WTC11 (cell line): ENCODE results near the gene KLHL18. TPM values are rescaled to one million over a fixed set of nuclear protein-coding genes. Genes with fewer than 3 reads are reported as not detected.

ENCODE experiments used
- ATAC-seq: fragments of 200-7000 bp; cut with Tn5 transposase; 2 replicates; pipeline ENCODE4 v1.10.0; 2021; ENCODE audit warnings: mild to moderate bottlenecking, moderate library complexity
- CTCF ChIA-PET: fragments of 300-600 bp; sonication (Branson Sonifier 250); formaldehyde crosslinking; loops from one replicate; lab custom pipeline; 2021; ENCODE audit warnings: antibody characterized with exemption; lab: Charles Lee
- POLR2A ChIA-PET: fragments of 350-600 bp; sonication (Branson Sonifier 250); formaldehyde crosslinking; loops from one replicate; lab custom pipeline; 2021; ENCODE audit warnings: antibody characterized with exemption; lab: Charles Lee
- DNase-seq: peaks from one replicate; pipeline ENCODE4 v3.0.0; 2021; ENCODE audit warnings: low spot score
- H3K27ac Mint-ChIP-seq: 2 replicates; pipeline ENCODE4 v1.8.0; 2021; ENCODE audit warnings: mixed read lengths
- H3K27me3 Mint-ChIP-seq: 2 replicates; pipeline ENCODE4 v1.8.0; 2021; ENCODE audit warnings: low read depth, mild to moderate bottlenecking, moderate library complexity, mixed read lengths
- H3K36me3 Mint-ChIP-seq: 2 replicates; pipeline ENCODE4 v1.8.0; 2021; ENCODE audit warnings: mixed read lengths
- H3K4me1 Mint-ChIP-seq: 2 replicates; pipeline ENCODE4 v1.8.0; 2022; ENCODE audit warnings: mixed read lengths
- H3K4me3 Mint-ChIP-seq: 2 replicates; pipeline ENCODE4 v1.8.0; 2021; ENCODE audit warnings: mild to moderate bottlenecking, moderate library complexity, mixed read lengths
- H3K9me3 Mint-ChIP-seq: 2 replicates; pipeline ENCODE4 v1.8.0; 2021; ENCODE audit warnings: mixed read lengths
- ARID4B ChIP-seq: sonication (generic); formaldehyde crosslinking; IDR thresholded peaks from 2 replicates; pipeline ENCODE4 v1.8.0; 2023; ENCODE audit warnings: missing genetic modification reagents, mild to moderate bottlenecking, borderline replicate concordance
- ATF6 ChIP-seq: sonication (generic); formaldehyde crosslinking; IDR thresholded peaks from 2 replicates; pipeline ENCODE4 v1.8.1; 2023; ENCODE audit warnings: mild to moderate bottlenecking, missing genetic modification reagents
- CREB1 ChIP-seq: sonication (generic); formaldehyde crosslinking; IDR thresholded peaks from 2 replicates; pipeline ENCODE4 v1.8.0; 2023; ENCODE audit warnings: mild to moderate bottlenecking, missing genetic modification reagents
- E2F5 ChIP-seq: sonication (generic); formaldehyde crosslinking; IDR thresholded peaks from 2 replicates; pipeline ENCODE4 v1.8.1; 2022; ENCODE audit warnings: mild to moderate bottlenecking, moderate library complexity, missing genetic modification reagents
- ETV6 ChIP-seq: sonication (generic); formaldehyde crosslinking; IDR thresholded peaks from 2 replicates; pipeline ENCODE4 v1.8.1; 2022; ENCODE audit warnings: mild to moderate bottlenecking, missing genetic modification reagents
- GTF2I ChIP-seq: fragments of 250-450 bp; sonication (Bioruptor Pico); conservative IDR thresholded peaks from 2 replicates; pipeline ENCODE4 v1.4.0; 2021; ENCODE audit warnings: mild to moderate bottlenecking
- IRF1 ChIP-seq: sonication (generic); formaldehyde crosslinking; IDR thresholded peaks from 2 replicates; pipeline ENCODE4 v1.8.0; 2023; ENCODE audit warnings: missing genetic modification reagents
- MYBL2 ChIP-seq: sonication (generic); formaldehyde crosslinking; IDR thresholded peaks from 2 replicates; pipeline ENCODE4 v1.8.1; 2023; ENCODE audit warnings: mild to moderate bottlenecking, moderate library complexity, missing genetic modification reagents
- NFYB ChIP-seq: sonication (generic); formaldehyde crosslinking; conservative IDR thresholded peaks from 2 replicates; pipeline ENCODE4 v1.8.0; 2022; ENCODE audit warnings: low read depth, missing genetic modification reagents
- NR2C2 ChIP-seq: sonication (generic); formaldehyde crosslinking; IDR thresholded peaks from 2 replicates; pipeline ENCODE4 v1.8.0; 2022; ENCODE audit warnings: mild to moderate bottlenecking, missing genetic modification reagents
- NR3C1 ChIP-seq: sonication (generic); formaldehyde crosslinking; conservative IDR thresholded peaks from 2 replicates; pipeline ENCODE4 v1.8.1; 2023; ENCODE audit warnings: low read depth, mild to moderate bottlenecking, missing genetic modification reagents
- PREB ChIP-seq: sonication (generic); formaldehyde crosslinking; IDR thresholded peaks from 2 replicates; pipeline ENCODE4 v1.8.1; 2022; ENCODE audit warnings: mild to moderate bottlenecking, missing genetic modification reagents, moderate library complexity, borderline replicate concordance
- PRRX2 ChIP-seq: fragments of 250-450 bp; sonication (Bioruptor Pico); IDR thresholded peaks from 2 replicates; pipeline ENCODE4 v1.8.0; 2021; ENCODE audit warnings: mild to moderate bottlenecking
- RELA ChIP-seq: sonication (generic); formaldehyde crosslinking; IDR thresholded peaks from 2 replicates; pipeline ENCODE4 v1.8.1; 2022; ENCODE audit warnings: missing genetic modification reagents, mild to moderate bottlenecking, borderline replicate concordance
- SMAD4 ChIP-seq: sonication (generic); formaldehyde crosslinking; IDR thresholded peaks from 2 replicates; pipeline ENCODE4 v1.8.0; 2022; ENCODE audit warnings: mild to moderate bottlenecking, missing genetic modification reagents
- SOX15 ChIP-seq: fragments of 250-450 bp; sonication (Bioruptor Pico); IDR thresholded peaks from 2 replicates; pipeline ENCODE4 v1.9.0; 2021; ENCODE audit warnings: mild to moderate bottlenecking
- STAT6 ChIP-seq: sonication (generic); formaldehyde crosslinking; conservative IDR thresholded peaks from 2 replicates; pipeline ENCODE4 v1.8.1; 2023; ENCODE audit warnings: mild to moderate bottlenecking, low read depth, missing genetic modification reagents, moderate library complexity
- TP53 ChIP-seq: sonication (generic); formaldehyde crosslinking; IDR thresholded peaks from 2 replicates; pipeline ENCODE4 v1.8.1; 2023; ENCODE audit warnings: mild to moderate bottlenecking, missing genetic modification reagents
- ZBTB43 ChIP-seq: sonication (generic); formaldehyde crosslinking; IDR thresholded peaks from 2 replicates; pipeline ENCODE4 v1.8.1; 2023; ENCODE audit warnings: mild to moderate bottlenecking, missing genetic modification reagents
- ZNF121 ChIP-seq: sonication (generic); formaldehyde crosslinking; IDR thresholded peaks from 2 replicates; pipeline ENCODE4 v1.8.0; 2023; ENCODE audit warnings: missing genetic modification reagents
- ZNF396 ChIP-seq: fragments of 250-450 bp; sonication (Bioruptor Pico); IDR thresholded peaks from 2 replicates; pipeline ENCODE4 v1.8.0; 2021; ENCODE audit warnings: mild to moderate bottlenecking, moderate library complexity, borderline replicate concordance
- ZNF423 ChIP-seq: fragments of 250-450 bp; sonication (Bioruptor Pico); IDR thresholded peaks from 2 replicates; pipeline ENCODE4 v2.1.2; 2022; ENCODE audit warnings: mild to moderate bottlenecking, moderate library complexity
- total RNA-seq: library from RNA; stranded (reverse); gene quantifications from 3 replicates; pipeline ENCODE4 v1.2.3, GENCODE V29; 2021

Gene KLHL18
- total RNA-seq, 1 experiment from 2014 or later: 28.4 TPM

GRCh38 chr3:47243419-47244147 lies 39.2 kb upstream of the KLHL18 start:
- Mint-ChIP-seq H3K4me1 (no peaks in the 10 kb centered on the region), H3K9me3 (no peaks in the 10 kb centered on the region), H3K27me3 (no peaks in the 10 kb centered on the region), H3K27ac (no peak overlapping the region), H3K4me3 (no peak overlapping the region), H3K36me3 (no peaks in the 10 kb centered on the region)
- no peak for DNase-seq
- ChIA-PET POLR2A (no interaction called here), CTCF (no interaction called here)
- TF ChIP-seq ETV6: no peak
- TF ChIP-seq SMAD4 (CRISPR knock-in tag): no peak
- TF ChIP-seq PREB (CRISPR knock-in tag): no peak
- no peak for TF ChIP-seq NR3C1 (CRISPR knock-in tag)
- no peak for TF ChIP-seq TP53 (CRISPR knock-in tag)
- no peak for TF ChIP-seq ZNF121 (CRISPR knock-in tag)
- TF ChIP-seq MYBL2: no peak
- no peak for TF ChIP-seq NFYB
- no peak for TF ChIP-seq ZNF423
- no peak for TF ChIP-seq SOX15 (CRISPR knock-in tag)
- no peak for TF ChIP-seq ARID4B (CRISPR knock-in tag)
- TF ChIP-seq ZBTB43 (CRISPR knock-in tag): no peak
- TF ChIP-seq STAT6: no peak
- no peak for TF ChIP-seq RELA (CRISPR knock-in tag)
- ATAC-seq: no peak

GRCh38 chr3:47244531-47245100 lies 38.1 kb upstream of the KLHL18 start:
- ChIA-PET CTCF (no interaction called here), POLR2A (no interaction called here)
- DNase-seq: no peak
- Mint-ChIP-seq H3K4me1 (no peaks in the 10 kb centered on the region), H3K27ac (no peak overlapping the region), H3K36me3 (no peaks in the 10 kb centered on the region), H3K9me3 (no peaks in the 10 kb centered on the region), H3K27me3 (no peaks in the 10 kb centered on the region), H3K4me3 (no peak overlapping the region)
- no peak for ATAC-seq
- TF ChIP-seq GTF2I (CRISPR knock-in tag): no peak
- no peak for TF ChIP-seq NR2C2 (CRISPR knock-in tag)
- no peak for TF ChIP-seq E2F5
- TF ChIP-seq PRRX2 (CRISPR knock-in tag): no peak
- TF ChIP-seq NR3C1 (CRISPR knock-in tag): no peak
- no peak for TF ChIP-seq IRF1 (CRISPR knock-in tag)
- TF ChIP-seq ATF6 (CRISPR knock-in tag): no peak
- no peak for TF ChIP-seq ZNF396 (CRISPR knock-in tag)
- TF ChIP-seq CREB1: no peak
